Suppressor macrophage (primary cell): ENCODE measurements around the gene CDC37L1.

Experiments used
- DNase-seq, 4 experiments: peaks; one replicate each; pipeline ENCODE4 v3.0.0-alpha.2; 2020 to 2022

Gene CDC37L1

GRCh38 chr9:4756420-4756819 lies 77.1 kb downstream of the CDC37L1 start:
- no peak for DNase-seq
